HG03558 (cell line): ENCODE results near the gene CCL4.
A peak's percentile ranks its signal among the peaks of the same experiment; 100 is the strongest.
"Not testable (repeated sequence)": the region's sequence is repeated elsewhere in the genome, so short reads cannot be mapped to it uniquely, and the experiment has no call there.

Source experiments
- ATAC-seq: cut with Tn5 transposase; IDR thresholded peaks from one replicate; pipeline ENCODE4 v1.9.1; 2021; ENCODE audit warnings: moderate number of reproducible peaks; ENCODE audit not compliant: unreplicated experiment; ENCODE audit errors: extremely low read depth

The CCL4 gene

GRCh38 chr17:36103401-36103975 lies at the start of gene CCL4:
Gene CCL4, plus strand, starts transcription at chr17:36103827. Its CDS starts 79 bp downstream, at chr17:36103906.
- peak; percentile 39 for ATAC-seq

- ATAC-seq: no peak
These were observed 48.5 kb upstream of the CCL4 start for GRCh38 chr17:36055171-36055570.

- no peak for ATAC-seq
These were observed 47.6 kb upstream of the CCL4 start for GRCh38 chr17:36055921-36056520.

- ATAC-seq: no peak
These were observed 45.7 kb upstream of the CCL4 start for GRCh38 chr17:36057911-36058310.

GRCh38 chr17:36059406-36059805 lies 44.2 kb upstream of the CCL4 start:
- no peak for ATAC-seq

DNA sequence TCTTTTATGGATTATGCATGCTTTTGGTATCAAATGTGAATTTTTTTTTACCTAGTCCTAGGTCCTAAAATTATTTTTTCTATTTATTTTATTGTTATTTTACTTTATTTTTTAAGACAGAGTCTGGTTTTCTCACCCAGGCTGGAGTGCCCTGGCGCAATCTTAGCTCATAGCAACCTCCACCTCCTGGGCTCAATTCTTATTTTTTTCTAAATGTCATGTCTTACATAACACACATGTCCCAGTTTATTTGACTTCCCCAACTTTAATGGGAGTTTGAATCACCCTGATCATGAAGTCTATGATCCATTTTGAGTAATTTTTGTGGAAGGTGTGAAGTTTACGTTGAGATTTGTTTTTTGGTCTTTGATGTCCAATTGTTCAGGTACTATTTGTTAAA lies 42.8 kb upstream of the CCL4 start:
- no peak for ATAC-seq

- ATAC-seq: no peak
These were observed 39.7 kb upstream of the CCL4 start, which contains the start of gene CCL18 for GRCh38 chr17:36063786-36064541. Gene CCL18, plus strand, starts transcription at chr17:36064272. Its CDS starts 71 bp downstream, at chr17:36064343.

- no peak for ATAC-seq
These were observed 37.2 kb upstream of the CCL4 start for GRCh38 chr17:36066365-36066985.

GRCh38 chr17:36068524-36068923 lies 35.1 kb upstream of the CCL4 start:
- no peak for ATAC-seq

GRCh38 chr17:36069136-36069535 lies 34.5 kb upstream of the CCL4 start:
- ATAC-seq: no peak

DNA sequence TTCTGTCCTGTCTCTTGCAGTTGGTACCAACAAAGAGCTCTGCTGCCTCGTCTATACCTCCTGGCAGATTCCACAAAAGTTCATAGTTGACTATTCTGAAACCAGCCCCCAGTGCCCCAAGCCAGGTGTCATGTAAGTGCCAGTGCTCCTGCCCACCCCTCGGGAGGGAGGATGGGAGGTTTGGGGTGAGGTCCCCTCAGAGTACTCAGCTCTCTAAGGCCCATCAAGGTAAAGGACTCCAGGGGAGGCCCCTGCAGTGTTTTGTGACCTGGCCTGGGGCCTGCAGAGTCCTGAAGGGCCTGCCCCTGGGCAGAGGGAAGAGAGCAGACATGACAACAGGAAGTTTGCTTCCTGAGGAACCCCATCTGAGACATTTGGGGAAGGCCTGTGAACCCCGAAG lies 33.2 kb upstream of the CCL4 start:
- no peak for ATAC-seq

DNA sequence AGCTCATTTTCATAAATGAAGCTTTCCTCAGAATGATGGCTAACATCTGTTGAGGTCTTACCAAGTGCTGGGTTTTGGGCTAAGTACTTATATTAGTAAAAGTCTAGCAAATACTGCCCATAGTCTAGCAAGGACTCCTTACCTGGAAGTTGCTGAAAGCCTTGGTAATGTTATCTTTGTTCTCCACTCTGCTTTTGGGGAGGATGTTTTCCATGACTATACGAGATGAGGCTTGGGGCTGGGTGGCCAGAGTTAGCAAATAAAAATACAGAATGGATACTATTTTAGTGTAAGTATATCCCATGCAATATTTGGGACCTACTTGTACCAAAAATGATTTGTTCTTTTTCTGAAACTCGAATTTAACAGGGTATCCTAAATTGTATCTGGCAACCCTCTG lies 31.9 kb upstream of the CCL4 start:
- ATAC-seq: no peak

DNA sequence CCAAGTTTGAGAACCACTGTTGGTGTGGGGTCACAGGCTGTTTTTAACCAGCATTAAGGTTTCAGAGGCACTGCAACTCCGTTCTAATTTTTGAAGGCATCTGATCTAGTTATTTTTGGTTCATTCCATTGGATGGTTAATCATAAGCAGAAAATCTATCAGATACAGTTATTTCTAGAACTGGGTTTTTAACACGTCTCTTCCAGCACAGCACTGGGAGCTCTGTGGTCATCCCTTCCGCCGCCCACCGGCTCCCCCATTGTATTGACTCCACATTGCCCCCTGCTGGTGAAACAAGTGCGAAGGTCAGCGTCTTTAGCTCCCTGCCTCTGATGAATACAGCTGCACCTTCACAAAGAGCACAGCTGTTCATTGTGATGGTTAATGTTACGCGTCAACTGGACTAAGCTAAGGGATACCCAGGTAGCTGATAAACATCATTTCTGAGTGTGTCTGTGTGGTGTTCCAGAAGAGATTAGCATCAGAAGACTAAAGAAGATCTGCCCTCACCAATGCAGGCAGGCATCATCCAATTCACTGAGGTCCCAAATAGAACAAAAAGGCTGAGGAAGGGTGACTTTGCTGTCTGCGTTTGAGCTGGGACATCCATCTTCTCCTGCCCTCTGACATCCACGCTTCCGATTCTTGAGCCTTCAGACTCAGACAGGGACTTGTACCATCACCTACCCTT lies 31.1 kb upstream of the CCL4 start:
- no peak for ATAC-seq

- no peak for ATAC-seq
These were observed 29.3 kb upstream of the CCL4 start for GRCh38 chr17:36074365-36074764.

GRCh38 chr17:36081681-36082471 lies 21.8 kb upstream of the CCL4 start:
- not testable (repeated sequence) for ATAC-seq

DNA sequence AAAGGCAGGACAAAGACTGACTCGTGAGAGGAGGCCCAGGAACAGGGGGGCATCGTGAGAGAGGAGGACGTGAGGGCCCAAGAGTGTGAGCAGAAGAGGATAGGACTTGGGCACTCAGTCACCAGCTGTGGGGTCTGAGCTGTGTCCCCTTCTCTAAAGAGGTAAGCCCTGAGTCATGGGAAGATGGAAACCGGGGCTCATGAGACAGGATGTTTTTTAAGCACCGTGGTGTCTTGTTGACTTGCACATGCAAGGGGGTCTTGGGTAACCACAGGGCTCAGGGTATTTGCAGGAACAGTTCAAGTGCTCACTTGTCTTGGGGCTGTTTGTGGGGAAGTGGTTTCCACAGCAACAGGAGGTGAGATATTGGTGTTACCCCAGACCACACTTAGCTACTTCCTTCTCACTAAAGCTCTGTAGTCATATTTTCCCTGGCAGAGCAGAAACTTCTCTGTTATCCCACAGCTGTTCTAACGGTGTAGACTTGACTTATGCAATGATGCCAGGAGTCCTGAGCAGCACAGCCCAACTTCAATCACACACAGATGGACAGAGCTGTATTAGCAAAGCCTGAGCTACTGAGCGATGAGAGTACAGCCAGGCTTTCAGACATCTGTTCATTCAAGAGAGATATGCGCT lies 21.0 kb upstream of the CCL4 start:
- ATAC-seq: not testable (repeated sequence)

GRCh38 chr17:36083691-36084090 lies 19.9 kb upstream of the CCL4 start:
- not testable (repeated sequence) for ATAC-seq

DNA sequence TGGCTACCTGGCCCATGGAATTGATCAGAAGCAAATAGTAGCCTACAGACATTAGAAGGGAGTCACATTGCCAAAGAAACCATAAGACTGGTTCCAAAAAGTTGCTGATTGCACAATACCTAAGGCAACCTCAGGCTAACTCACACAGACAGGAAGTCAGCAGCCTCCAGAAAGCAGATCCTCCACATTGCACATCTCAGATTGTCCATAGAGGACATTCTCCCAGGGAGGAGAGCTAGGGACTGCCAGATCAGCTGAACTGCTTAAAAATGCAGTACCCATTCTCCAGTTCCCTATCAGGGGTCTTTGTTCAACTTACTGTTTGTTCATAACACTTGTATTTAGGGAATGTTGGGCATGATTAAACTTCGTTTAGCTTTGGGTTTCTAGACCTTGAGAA lies 17.9 kb upstream of the CCL4 start:
- no peak for ATAC-seq

DNA sequence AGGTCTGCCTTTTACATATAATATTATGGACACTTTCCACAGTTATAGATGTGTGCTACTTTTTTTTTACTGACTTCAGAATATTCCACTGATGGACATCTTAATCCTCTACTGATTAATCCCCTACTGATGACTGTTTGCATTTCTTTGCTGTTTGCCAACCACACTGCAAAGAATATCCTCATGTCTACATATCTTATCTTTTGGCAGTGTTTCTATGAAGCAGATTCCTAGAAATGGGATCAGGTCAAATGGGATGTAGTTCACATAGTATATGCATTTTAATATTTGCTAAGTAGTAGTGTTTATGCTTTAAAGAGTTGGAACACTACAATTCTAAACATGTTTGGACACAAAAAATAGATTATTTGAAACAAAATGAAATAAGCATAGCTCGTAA lies 16.8 kb upstream of the CCL4 start:
- no peak for ATAC-seq
